Measurements from ENCODE around the gene DENND1A.

The DENND1A gene

GRCh38 chr9:123500336-123500735 lies 429.6 kb downstream of the DENND1A start:
- H3K27me3 ChIP-seq (ENCODE audit: control insufficient read depth, insufficient read depth, low read length): no peaks in the 10 kb centered on the region
- no peak overlapping the region for H3K9ac ChIP-seq (ENCODE audit: low read depth, low read length)
- no peaks in the 10 kb centered on the region for H3K9me3 ChIP-seq (replicated peaks; ENCODE audit: low read length)
- no peaks in the 10 kb centered on the region for H3K36me3 ChIP-seq (ENCODE audit: insufficient read depth, low read length)
- no peaks in the 10 kb centered on the region for H3K4me1 ChIP-seq (ENCODE audit: control insufficient read depth, insufficient read depth, low read length)
- no peak overlapping the region for H3K4me3 ChIP-seq (ENCODE audit: low read length)
- H3K4me2 ChIP-seq (ENCODE audit: low read length): no peak overlapping the region

- no peak overlapping the region for H3K9ac ChIP-seq (ENCODE audit: low read depth, low read length)
- no peaks in the 10 kb centered on the region for H3K36me3 ChIP-seq (ENCODE audit: insufficient read depth, low read length)
- H3K27me3 ChIP-seq (ENCODE audit: control insufficient read depth, insufficient read depth, low read length): no peaks in the 10 kb centered on the region
- no peak overlapping the region for H3K4me3 ChIP-seq (ENCODE audit: low read length)
- H3K4me1 ChIP-seq (ENCODE audit: control insufficient read depth, insufficient read depth, low read length): no peaks in the 10 kb centered on the region
- H3K4me2 ChIP-seq (ENCODE audit: low read length): no peak overlapping the region
- H3K9me3 ChIP-seq (replicated peaks; ENCODE audit: low read length): no peaks in the 10 kb centered on the region
Measured at GRCh38 chr9:123497830-123498229, 432.1 kb downstream of the DENND1A start.

- no peak overlapping the region for H3K4me3 ChIP-seq (ENCODE audit: low read length)
- no peak overlapping the region for H3K4me2 ChIP-seq (ENCODE audit: low read length)
- no peak overlapping the region for H3K9ac ChIP-seq (ENCODE audit: low read depth, low read length)
- no peaks in the 10 kb centered on the region for H3K36me3 ChIP-seq (ENCODE audit: insufficient read depth, low read length)
- no peaks in the 10 kb centered on the region for H3K9me3 ChIP-seq (replicated peaks; ENCODE audit: low read length)
- H3K27me3 ChIP-seq (ENCODE audit: control insufficient read depth, insufficient read depth, low read length): no peaks in the 10 kb centered on the region
- no peaks in the 10 kb centered on the region for H3K4me1 ChIP-seq (ENCODE audit: control insufficient read depth, insufficient read depth, low read length)
Measured at GRCh38 chr9:123495731-123496130, 434.2 kb downstream of the DENND1A start.

GRCh38 chr9:123493627-123494026 lies 436.3 kb downstream of the DENND1A start:
- no peaks in the 10 kb centered on the region for H3K27me3 ChIP-seq (ENCODE audit: control insufficient read depth, insufficient read depth, low read length)
- H3K4me2 ChIP-seq (ENCODE audit: low read length): no peak overlapping the region
- no peaks in the 10 kb centered on the region for H3K9me3 ChIP-seq (replicated peaks; ENCODE audit: low read length)
- H3K36me3 ChIP-seq (ENCODE audit: insufficient read depth, low read length): no peaks in the 10 kb centered on the region
- no peaks in the 10 kb centered on the region for H3K4me1 ChIP-seq (ENCODE audit: control insufficient read depth, insufficient read depth, low read length)
- H3K4me3 ChIP-seq (ENCODE audit: low read length): no peak overlapping the region
- no peak overlapping the region for H3K9ac ChIP-seq (ENCODE audit: low read depth, low read length)

GRCh38 chr9:123490688-123491087 lies 439.2 kb downstream of the DENND1A start:
- Histone ChIP-seq H3K36me3 (ENCODE audit: insufficient read depth, low read length) (no peaks in the 10 kb centered on the region), H3K4me2 (ENCODE audit: low read length) (no peak overlapping the region), H3K27me3 (ENCODE audit: control insufficient read depth, insufficient read depth, low read length) (no peaks in the 10 kb centered on the region), H3K4me3 (ENCODE audit: low read length) (no peak overlapping the region), H3K4me1 (ENCODE audit: control insufficient read depth, insufficient read depth, low read length) (no peaks in the 10 kb centered on the region), H3K9me3 (replicated peaks; ENCODE audit: low read length) (no peaks in the 10 kb centered on the region), H3K9ac (ENCODE audit: low read depth, low read length) (no peak overlapping the region)

GRCh38 chr9:123488722-123489321 lies 441.1 kb downstream of the DENND1A start:
- Histone ChIP-seq H3K9ac (ENCODE audit: low read depth, low read length) (no peak overlapping the region), H3K9me3 (replicated peaks; ENCODE audit: low read length) (no peaks in the 10 kb centered on the region), H3K36me3 (ENCODE audit: insufficient read depth, low read length) (no peaks in the 10 kb centered on the region), H3K4me2 (ENCODE audit: low read length) (no peak overlapping the region), H3K4me1 (ENCODE audit: control insufficient read depth, insufficient read depth, low read length) (no peaks in the 10 kb centered on the region), H3K4me3 (ENCODE audit: low read length) (no peak overlapping the region), H3K27me3 (ENCODE audit: control insufficient read depth, insufficient read depth, low read length) (no peaks in the 10 kb centered on the region)

GRCh38 chr9:123487944-123488548 lies 441.9 kb downstream of the DENND1A start:
- Histone ChIP-seq H3K27me3 (ENCODE audit: control insufficient read depth, insufficient read depth, low read length) (no peaks in the 10 kb centered on the region), H3K9me3 (replicated peaks; ENCODE audit: low read length) (no peaks in the 10 kb centered on the region), H3K4me3 (ENCODE audit: low read length) (no peak overlapping the region), H3K4me1 (ENCODE audit: control insufficient read depth, insufficient read depth, low read length) (no peaks in the 10 kb centered on the region), H3K9ac (ENCODE audit: low read depth, low read length) (no peak overlapping the region), H3K36me3 (ENCODE audit: insufficient read depth, low read length) (no peaks in the 10 kb centered on the region), H3K4me2 (ENCODE audit: low read length) (no peak overlapping the region)

GRCh38 chr9:123486431-123486830 lies 443.5 kb downstream of the DENND1A start:
- H3K27me3 ChIP-seq (ENCODE audit: control insufficient read depth, insufficient read depth, low read length): no peaks in the 10 kb centered on the region
- no peaks in the 10 kb centered on the region for H3K9me3 ChIP-seq (replicated peaks; ENCODE audit: low read length)
- H3K36me3 ChIP-seq (ENCODE audit: insufficient read depth, low read length): no peaks in the 10 kb centered on the region
- H3K4me1 ChIP-seq (ENCODE audit: control insufficient read depth, insufficient read depth, low read length): no peaks in the 10 kb centered on the region
- no peak overlapping the region for H3K4me2 ChIP-seq (ENCODE audit: low read length)
- no peak overlapping the region for H3K9ac ChIP-seq (ENCODE audit: low read depth, low read length)
- no peak overlapping the region for H3K4me3 ChIP-seq (ENCODE audit: low read length)

- Histone ChIP-seq H3K27me3 (ENCODE audit: control insufficient read depth, insufficient read depth, low read length) (no peaks in the 10 kb centered on the region), H3K4me2 (ENCODE audit: low read length) (no peak overlapping the region), H3K4me3 (ENCODE audit: low read length) (no peak overlapping the region), H3K9ac (ENCODE audit: low read depth, low read length) (no peak overlapping the region), H3K4me1 (ENCODE audit: control insufficient read depth, insufficient read depth, low read length) (no peaks in the 10 kb centered on the region), H3K9me3 (replicated peaks; ENCODE audit: low read length) (no peaks in the 10 kb centered on the region), H3K36me3 (ENCODE audit: insufficient read depth, low read length) (no peaks in the 10 kb centered on the region)
Measured at GRCh38 chr9:123485216-123485615, 444.7 kb downstream of the DENND1A start.

- no peaks in the 10 kb centered on the region for H3K36me3 ChIP-seq (ENCODE audit: insufficient read depth, low read length)
- no peak overlapping the region for H3K4me3 ChIP-seq (ENCODE audit: low read length)
- H3K4me1 ChIP-seq (ENCODE audit: control insufficient read depth, insufficient read depth, low read length): no peaks in the 10 kb centered on the region
Measured at GRCh38 chr9:123484130-123484529, 445.8 kb downstream of the DENND1A start.

GRCh38 chr9:123483191-123483803 lies 446.6 kb downstream of the DENND1A start:
- no peaks in the 10 kb centered on the region for H3K27me3 ChIP-seq (ENCODE audit: control insufficient read depth, insufficient read depth, low read length)
- no peak overlapping the region for H3K9ac ChIP-seq (ENCODE audit: low read depth, low read length)
- no peak overlapping the region for H3K4me3 ChIP-seq (ENCODE audit: low read length)
- H3K4me2 ChIP-seq (ENCODE audit: low read length): no peak overlapping the region
- H3K36me3 ChIP-seq (ENCODE audit: insufficient read depth, low read length): no peaks in the 10 kb centered on the region
- H3K9me3 ChIP-seq (replicated peaks; ENCODE audit: low read length): no peaks in the 10 kb centered on the region
- no peaks in the 10 kb centered on the region for H3K4me1 ChIP-seq (ENCODE audit: control insufficient read depth, insufficient read depth, low read length)

More at GRCh38 chr9:123484130-123484529, 445.8 kb downstream of the DENND1A start:
- Histone ChIP-seq H3K4me2 (ENCODE audit: low read length) (no peak overlapping the region), H3K27me3 (ENCODE audit: control insufficient read depth, insufficient read depth, low read length) (no peaks in the 10 kb centered on the region), H3K9ac (ENCODE audit: low read depth, low read length) (no peak overlapping the region), H3K9me3 (replicated peaks; ENCODE audit: low read length) (no peaks in the 10 kb centered on the region)

Data from skeletal muscle satellite cell (primary cell).